MV-4-11 (cell line): Measurements from ENCODE around the gene TMEM35B.
"Not testable (repeated sequence)": the region's sequence is repeated elsewhere in the genome, so short reads cannot be mapped to it uniquely, and the experiment has no call there.

Source experiments
- DNase-seq: peaks from one replicate; lab custom pipeline; 2025; lab: John Stamatoyannopoulos, UW

The TMEM35B gene

DNA sequence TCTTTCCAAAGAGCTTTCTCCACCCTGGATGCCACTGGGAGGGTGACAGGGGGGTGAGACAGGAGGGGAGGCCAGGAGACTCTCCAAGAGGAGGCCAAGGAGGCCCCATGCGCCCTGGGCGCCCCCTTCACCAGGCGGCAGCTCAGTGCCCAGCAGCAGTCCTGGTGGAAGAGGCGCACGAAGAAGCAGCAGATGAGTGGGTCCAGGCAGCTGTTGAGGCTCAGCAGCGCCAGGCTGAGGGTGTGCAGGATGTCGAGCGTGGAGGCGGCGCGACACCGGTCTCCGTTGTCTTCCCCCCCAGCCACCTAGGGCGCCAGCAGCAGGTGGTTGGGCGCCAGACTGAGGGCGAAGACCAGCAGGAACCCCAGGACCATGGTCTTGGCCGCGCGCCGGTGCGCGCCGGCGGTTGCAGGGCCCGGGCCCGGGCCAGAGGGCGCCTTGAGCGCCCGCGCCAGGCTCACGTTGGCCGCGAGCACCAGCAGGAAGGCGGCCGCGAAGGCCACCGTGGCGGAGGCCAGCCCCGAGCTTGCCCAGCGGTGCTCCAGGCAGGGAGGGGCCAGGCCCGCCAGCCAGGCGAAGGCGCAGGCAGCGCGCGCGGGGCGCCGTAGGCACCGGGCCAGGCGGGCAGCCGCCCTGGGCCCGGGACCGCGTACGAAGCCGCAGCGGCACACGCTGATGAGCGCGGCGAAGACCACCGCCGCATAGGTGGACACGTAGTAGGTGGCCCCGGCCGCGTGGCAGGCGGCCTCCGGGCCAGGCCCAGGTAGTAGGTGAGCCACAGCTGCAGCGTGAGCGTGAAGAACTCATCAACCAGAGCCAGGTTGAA is 8.6 kb downstream of the TMEM35B start:
- DNase-seq, result no peak

DNA sequence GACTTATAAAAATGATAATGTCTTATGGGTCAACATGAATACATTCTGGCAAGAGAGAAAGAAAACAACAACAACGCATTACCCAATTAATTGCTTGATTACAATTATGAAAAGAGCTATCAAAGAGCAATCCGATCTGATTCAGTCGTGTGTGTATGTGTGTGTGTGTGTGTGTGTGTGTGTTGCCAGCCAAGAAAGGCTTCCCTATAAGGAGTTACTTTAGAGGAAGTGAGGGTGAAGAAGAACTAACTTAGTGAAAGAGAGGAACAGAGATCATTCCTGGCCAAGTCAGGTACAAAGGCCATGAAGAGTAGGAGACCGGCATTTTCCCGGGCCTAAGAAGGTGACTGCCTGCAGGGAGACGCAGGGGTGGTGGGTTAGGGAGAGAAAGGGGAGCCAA is 9.4 kb downstream of the TMEM35B start:
- peak; percentile 37 for DNase-seq

DNA sequence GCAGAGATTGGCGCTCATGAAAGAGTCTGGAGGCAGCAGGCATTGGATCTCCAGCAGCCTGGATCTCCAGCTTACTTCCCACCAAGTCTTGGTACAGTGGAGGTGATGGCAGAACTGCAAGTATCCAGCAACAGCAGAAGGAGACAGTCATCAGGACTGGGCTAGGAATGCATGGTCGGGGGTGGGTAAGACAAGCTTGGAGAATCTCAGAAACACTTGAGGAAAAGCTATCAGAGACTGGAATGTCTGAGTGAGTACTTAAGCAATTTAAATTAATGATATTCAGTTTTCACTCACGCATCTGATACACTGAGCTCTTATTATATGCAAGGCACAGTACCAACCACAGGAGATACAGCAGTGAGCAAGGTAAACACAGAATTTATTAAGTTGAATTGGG is 9.8 kb downstream of the TMEM35B start:
- no peak for DNase-seq

DNA sequence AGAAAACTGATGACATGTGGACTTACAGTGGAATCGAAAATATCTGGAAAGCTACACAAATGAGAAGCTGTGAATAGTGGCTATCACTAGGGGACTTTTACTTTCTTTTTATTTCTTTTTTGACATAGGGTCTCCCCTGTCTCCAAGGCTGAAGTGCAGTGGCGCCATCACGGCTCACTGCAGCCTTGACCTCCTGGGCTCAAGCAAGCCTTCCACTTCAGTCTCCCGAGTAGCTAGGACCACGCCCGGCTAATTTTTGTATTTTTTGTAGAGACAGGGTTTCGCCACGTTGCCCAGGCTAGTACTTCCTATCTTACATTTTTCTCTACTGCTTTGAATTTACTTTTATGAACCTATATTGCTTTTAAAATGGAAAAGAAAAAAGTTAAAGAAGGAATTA is 10.5 kb downstream of the TMEM35B start:
- DNase-seq, result no peak

DNA sequence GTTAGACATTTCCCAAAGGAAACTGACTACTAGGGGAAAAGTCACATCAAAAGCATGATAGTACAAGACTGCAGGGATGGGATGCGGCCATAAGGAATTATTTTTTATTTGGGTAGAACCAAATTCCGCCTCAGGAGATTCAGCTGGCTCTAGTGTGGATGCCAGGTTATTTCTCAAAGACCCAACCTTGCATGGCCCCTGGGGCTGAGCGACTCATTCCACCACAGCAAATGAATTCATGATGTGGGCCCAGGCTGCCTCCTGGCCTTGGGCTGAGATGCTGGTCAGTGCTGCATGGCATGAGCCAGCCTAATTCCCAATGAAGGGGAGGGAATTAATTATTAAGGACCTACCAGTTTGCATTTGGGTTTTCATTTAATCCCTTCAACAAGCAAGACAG is 11.8 kb downstream of the TMEM35B start:
- no peak for DNase-seq

DNA sequence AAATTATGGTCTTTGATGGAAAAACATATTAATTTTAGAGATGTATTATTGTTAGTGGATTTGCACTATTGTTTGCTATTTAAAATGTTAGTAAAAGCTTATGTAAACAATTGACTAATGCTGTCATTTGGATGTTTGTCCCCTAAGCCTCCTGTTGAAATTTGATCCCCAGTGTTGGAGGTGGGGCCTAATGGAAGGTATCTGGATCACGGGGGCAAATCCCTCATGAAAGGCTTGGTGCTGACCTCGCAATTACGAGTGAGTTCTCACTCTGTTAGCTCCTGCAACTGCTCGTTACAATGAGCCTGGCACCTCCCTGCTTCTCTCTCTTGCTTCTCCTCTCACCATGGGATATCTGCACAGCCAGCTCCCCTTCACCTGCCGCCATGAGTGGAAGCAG is 14.3 kb downstream of the TMEM35B start:
- no peak for DNase-seq

DNA sequence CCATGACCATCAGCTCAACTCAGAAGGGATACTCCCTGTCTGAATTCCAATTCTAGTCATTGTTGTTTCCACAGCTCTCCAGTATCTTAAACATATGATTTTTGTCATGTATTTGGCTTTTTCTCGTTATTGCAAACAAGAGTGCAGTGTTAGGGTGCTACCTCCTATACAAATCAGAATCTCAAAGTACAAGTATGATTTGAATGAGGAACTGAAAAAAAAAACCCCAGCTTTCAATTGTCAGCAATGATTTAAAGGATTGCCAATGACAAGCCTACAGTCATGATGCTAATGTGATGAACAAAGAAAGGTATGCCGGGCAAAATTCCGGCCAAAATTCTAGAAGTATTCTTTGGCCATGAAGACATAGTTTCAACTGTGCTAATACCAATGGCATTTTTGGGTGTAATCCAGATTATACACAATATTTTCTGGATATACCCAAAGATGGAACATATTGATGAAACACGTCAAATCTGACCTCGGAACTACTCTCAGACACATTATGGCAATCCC is 14.9 kb downstream of the TMEM35B start:
- DNase-seq, result peak; percentile 15

DNA sequence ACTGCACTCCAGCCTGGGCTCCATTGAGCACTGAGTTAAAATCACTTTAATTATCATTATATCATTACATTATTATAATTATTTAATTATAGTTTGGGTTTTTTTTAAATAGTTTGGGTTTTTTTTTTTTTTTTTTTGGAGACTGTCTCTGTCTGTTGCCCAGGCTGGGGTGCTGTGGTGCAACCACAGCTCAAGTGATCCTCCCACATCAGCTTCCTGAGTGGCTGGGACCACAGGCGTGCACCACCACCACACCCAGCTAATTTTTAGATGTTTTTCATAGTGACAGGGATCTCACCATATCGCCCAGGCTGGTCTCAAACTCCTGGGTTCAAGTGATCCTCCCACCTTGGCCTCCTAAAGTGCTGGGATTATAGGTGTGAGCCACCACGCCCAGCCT is 16.9 kb downstream of the TMEM35B start:
- DNase-seq, result not testable (repeated sequence)

DNA sequence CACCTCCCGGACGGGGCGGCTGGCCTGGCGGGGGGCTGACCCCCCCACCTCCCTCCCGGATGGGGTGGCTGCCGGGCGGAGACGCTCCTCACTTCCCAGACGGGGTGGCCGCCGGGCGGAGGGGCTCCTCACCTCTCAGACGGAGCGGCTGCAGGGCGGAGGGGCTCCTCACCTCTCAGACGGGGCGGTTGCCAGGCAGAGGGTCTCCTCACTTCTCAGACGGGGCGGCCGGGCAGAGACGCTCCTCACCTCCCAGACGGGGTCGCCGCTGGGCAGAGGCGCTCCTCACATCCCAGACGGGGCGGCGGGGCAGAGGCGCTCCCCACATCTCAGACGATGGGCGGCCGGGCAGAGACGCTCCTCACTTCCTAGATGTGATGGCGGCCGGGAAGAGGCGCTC is 17.5 kb downstream of the TMEM35B start:
- DNase-seq, result not testable (repeated sequence)

DNA sequence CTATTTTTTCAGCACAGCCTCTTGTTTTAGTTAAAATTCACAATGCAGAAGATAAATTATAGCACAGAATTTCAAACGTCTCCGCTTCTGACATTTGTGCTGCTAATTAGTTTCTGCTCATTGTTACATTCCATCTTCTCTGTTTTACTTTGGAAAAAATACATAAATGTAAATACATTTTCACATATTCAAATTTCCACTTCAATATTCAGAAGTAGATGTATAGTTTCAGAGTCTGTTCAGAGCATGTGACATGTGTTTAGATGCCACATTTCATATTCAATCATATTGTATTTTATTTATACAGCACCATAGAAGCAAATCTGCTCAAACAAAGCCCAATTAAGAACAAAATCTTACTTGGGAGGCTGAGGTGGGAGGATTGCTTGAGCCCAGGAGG is 19.6 kb downstream of the TMEM35B start:
- DNase-seq, result no peak

DNA sequence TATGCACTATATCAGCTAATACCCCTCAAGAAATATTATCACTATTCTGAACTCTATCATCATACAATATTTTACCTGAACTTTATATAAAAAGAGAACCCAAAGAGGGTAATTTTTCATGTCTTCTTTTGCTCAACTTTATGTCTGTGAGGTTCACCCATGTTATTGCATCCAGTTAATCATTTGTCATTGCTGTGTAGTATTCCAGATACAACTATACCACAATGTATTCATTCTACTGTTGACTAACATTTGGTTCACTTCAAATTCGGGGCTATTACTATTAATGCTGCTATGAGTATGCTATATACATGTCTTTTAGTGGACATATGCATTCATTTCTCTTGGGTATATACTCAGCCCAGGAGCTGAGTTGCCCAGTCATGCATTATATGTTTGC is 34.7 kb downstream of the TMEM35B start:
- no peak for DNase-seq

DNA sequence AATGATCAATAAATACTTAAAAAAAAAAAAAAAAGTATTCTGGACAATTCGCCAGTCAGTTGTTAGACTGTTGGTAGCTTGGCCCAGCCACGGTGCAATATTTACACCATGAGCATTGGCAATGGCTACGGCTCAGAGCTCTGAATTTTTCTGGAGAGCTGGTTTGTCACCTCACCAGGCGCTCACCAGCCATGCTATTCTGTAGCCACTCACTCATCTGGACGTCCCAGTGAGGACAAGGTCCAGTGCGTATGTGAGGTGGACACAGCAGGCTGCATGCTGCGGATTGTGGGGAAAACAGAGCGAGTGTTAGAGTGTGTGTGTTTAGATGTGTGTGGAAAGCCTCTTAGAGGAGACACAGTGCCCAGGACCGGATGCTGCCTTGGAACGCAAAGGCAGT is 36.4 kb downstream of the TMEM35B start:
- not testable (repeated sequence) for DNase-seq

DNA sequence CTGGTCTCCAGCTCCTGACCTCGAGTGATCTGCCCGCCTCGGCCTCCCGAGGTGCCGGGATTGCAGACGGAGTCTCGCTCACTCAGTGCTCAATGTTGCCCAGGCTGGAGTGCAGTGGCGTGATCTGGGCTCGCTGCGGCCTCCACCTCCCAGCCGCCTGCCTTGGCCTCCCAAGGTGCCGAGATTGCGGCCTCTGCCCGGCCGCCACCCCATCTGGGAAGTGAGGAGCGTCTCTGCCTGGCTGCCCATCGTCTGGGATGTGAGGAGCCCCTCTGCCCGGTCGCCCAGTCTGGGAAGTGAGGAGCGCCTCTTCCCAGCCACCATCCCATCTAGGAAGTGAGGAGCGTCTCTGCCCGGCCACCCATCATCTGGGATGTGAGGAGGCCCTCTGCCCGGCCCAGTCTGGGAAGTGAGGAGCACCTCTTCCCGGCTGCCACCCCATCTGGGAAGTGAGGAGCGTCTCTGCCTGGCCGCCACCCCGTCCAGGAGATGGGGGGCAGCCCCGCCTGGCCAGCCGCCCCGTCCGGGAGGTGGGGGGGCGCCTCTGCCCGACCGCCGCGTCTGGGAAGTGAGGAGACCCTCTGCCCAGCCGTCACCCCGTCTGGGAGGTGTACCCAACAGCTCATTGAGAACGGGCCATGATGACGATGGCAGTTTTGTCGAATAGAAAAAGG is 37.4 kb downstream of the TMEM35B start:
- not testable (repeated sequence) for DNase-seq

DNA sequence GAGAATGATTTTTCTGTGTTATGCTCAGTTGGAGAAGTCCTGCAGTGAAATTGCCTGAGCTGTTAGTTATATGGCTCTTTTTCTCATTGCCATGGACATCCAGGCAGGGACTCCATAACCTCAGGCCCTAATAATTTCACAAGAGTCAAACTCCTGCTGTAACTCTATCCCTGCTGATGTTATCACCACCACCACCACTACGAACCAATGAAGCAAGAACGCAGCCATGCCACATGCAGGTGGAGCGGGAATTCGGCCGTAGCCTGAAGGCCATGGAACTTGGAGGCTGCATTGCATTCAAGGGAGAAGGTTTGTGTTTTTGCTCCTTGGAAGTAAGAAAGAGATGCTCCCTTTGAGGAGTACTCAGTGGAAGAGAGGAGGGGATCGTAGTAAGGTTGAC is 38.9 kb downstream of the TMEM35B start:
- no peak for DNase-seq

DNA sequence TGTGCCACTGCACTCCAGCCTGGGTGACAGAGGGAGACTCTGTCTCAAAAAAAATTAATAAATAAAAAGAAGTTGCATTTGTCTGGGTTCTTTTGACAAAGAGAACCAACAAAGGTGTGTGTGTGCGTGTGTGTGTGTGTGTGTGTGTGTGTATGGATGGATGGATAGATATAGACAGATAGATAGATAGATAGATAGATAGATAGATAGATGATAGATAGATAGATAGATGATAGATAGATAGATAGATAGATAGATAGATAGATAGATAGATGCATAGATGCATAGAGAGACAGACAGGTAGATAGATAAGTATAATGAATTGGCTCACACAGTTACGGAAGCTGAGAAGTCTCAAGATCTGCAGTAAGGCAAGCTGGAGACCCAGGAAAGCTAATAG is 43.3 kb downstream of the TMEM35B start:
- not testable (repeated sequence) for DNase-seq
